D721Med (cell line): Measurements from ENCODE around the gene CCDC192.
"Not testable (repeated sequence)": the region's sequence is repeated elsewhere in the genome, so short reads cannot be mapped to it uniquely, and the experiment has no call there.

ENCODE experiments used
- DNase-seq: peaks from one replicate; pipeline ENCODE4 v3.0.0; 2011; ENCODE audit warnings: low spot score; ENCODE audit not compliant: insufficient read length
- FAIRE-seq: peaks from 2 replicates; lab custom pipeline; 2011; peaks lifted over from hg19 to GRCh38; lab: Jason Lieb, UNC
- CTCF ChIP-seq: IDR thresholded peaks from 2 replicates; pipeline ENCODE4 v1.5.1; 2012; ENCODE audit warnings: mild to moderate bottlenecking, control low read depth; ENCODE audit not compliant: insufficient read depth; ENCODE audit errors: missing control alignments

CCDC192 gene

GRCh38 chr5:127700237-127700766 lies 2.9 kb upstream of the CCDC192 start:
- DNase-seq (no peak), FAIRE-seq (no peak)
- TF ChIP-seq CTCF: no peak

GRCh38 chr5:127702434-127702833 lies 757 bp upstream of the CCDC192 start:
- TF ChIP-seq CTCF: no peak
- no peak for DNase-seq
- no peak for FAIRE-seq

GRCh38 chr5:127705120-127705892 lies 2.1 kb downstream of the CCDC192 start:
- no peak for TF ChIP-seq CTCF
- DNase-seq (no peak), FAIRE-seq (no peak)

GRCh38 chr5:127706691-127707090 lies 3.5 kb downstream of the CCDC192 start:
- TF ChIP-seq CTCF: no peak
- no peak for FAIRE-seq
- DNase-seq: no peak

GRCh38 chr5:127707209-127707608 lies 4.0 kb downstream of the CCDC192 start:
- TF ChIP-seq CTCF: no peak
- DNase-seq (no peak), FAIRE-seq (no peak)

GRCh38 chr5:127713083-127713482 lies 9.9 kb downstream of the CCDC192 start:
- not testable (repeated sequence) for DNase-seq, FAIRE-seq

- TF ChIP-seq CTCF: no peak
- DNase-seq: no peak
These were observed 15.0 kb downstream of the CCDC192 start for GRCh38 chr5:127718181-127718580.

GRCh38 chr5:127723571-127723970 lies 20.4 kb downstream of the CCDC192 start:
- no peak for TF ChIP-seq CTCF
- FAIRE-seq (no peak), DNase-seq (no peak)

More at GRCh38 chr5:127718181-127718580, 15.0 kb downstream of the CCDC192 start:
- no peak for FAIRE-seq
